ENCODE measurements around the gene FAM185A. TPM values are rescaled to one million over a fixed set of nuclear protein-coding genes. Genes with fewer than 3 reads are reported as not detected.

FAM185A gene
- total and polyA plus RNA-seq, 9 of the 15 experiments (the other 6 are each of a cell fraction or from before 2014, with no cell fraction given) = 1.7 to 17.4 (median 10.6) TPM

DNA sequence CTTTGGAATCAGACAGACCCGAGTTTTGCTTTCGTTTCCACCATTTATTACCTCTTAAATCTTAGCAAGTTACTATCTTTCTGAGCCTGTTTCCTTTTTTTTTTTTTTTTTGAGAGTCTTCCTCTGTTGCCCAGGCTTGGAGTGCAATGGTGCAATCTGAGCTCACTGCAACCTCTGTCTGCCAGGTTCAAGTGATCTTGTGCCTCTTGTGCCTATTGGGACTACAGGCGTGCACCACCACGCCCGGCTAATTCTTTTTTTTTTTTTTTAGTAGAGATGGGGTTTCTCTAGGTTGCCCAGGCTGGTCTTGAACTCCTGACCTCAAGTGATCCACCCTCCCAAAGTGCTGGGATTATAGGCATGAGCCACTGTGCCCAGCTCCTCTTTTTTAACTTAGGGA is 84.5 kb downstream of the FAM185A start:
- Histone ChIP-seq H3K9me3 (replicated peaks; ENCODE audit: control insufficient read depth, insufficient read depth, low read depth, low read length) (no peaks in the 10 kb centered on the region), H4K20me1 (replicated peaks; ENCODE audit: control insufficient read depth, insufficient read depth, low read length) (no peaks in the 10 kb centered on the region), H3K9ac (ENCODE audit: insufficient read depth in 1 of 2, low read depth in 2 of 2, low read length in 2 of 2) (no peak overlapping the region), H3K27me3 (ENCODE audit: control insufficient read depth in 2 of 2, insufficient read depth in 2 of 2, low read length in 2 of 2) (no peaks in the 10 kb centered on the region), H3K36me3 (ENCODE audit: control insufficient read depth, insufficient read depth, low read length) (peaks cover 52% of the 10 kb centered on the region), H3K4me2 (ENCODE audit: insufficient read depth, low read length) (no peak overlapping the region), H3K79me2 (ENCODE audit: control insufficient read depth, insufficient read depth, low read length) (no peaks in the 10 kb centered on the region), H3K4me1 (replicated peaks in 1 of 2; ENCODE audit: control insufficient read depth in 2 of 2, insufficient read depth in 2 of 2, low read length in 2 of 2) (no peaks in the 10 kb centered on the region), H3K9me1 (ENCODE audit: control insufficient read depth, insufficient read depth, low read length) (no peaks in the 10 kb centered on the region), H3K4me3 (no peak overlapping the region), H3K27ac (ENCODE audit: extremely low read depth, low read depth, low read length) (no peak overlapping the region), H2AFZ (ENCODE audit: low read depth, low read length) (no peak overlapping the region)
- no peak for DNase-seq (ENCODE audit: extremely low read depth in 1 of 4, low spot score in 3 of 4)
- BruUV-seq (replicated peaks) = no TSS peak
- no peak for ATAC-seq
- CTCF ChIA-PET (ENCODE audit: low intra/inter-chr PET ratio) = no interaction called here
- POLR2A ChIA-PET = no interaction called here
- no peak for FAIRE-seq
- TF ChIP-seq SMARCA5 (IDR thresholded peaks at IDR 0.05) (no peak), ZC3H4 (CRISPR knock-in tag; IDR thresholded peaks at IDR 0.05; ENCODE audit: borderline replicate concordance) (no peak), TCF3 (CRISPR knock-in tag; IDR thresholded peaks at IDR 0.05) (no peak), CAMTA2 (CRISPR knock-in tag; conservative IDR thresholded peaks at IDR 0.05) (no peak)
- 85% methylated on average over 4 of the region's 5 CpGs for WGBS (ENCODE audit: insufficient coverage, low coverage, missing lambda C conversion rate)
- in situ Hi-C loops (cut with MboI) (no loop called here), intact Hi-C loops (cut with micrococcal nuclease) (no loop called here)

DNA sequence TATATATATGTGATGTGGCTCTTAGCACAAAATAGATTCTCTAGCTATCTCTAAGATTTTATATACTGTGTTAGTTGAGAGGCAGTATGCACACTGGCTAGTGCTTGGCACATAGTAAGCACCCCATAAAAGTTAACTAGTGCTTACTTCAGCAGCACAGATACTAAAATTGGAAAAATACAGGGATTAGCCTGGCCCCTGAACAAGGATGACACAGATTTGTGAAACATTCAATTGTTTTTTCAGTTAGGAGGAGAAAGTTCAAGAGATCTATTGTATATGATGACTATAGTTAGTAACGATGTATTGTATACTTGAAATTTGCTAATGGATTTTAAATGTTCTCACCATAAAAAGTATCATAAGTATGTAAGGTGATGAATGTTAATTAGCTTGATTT is 85.7 kb downstream of the FAM185A start:
- no peak overlapping the region for H3K9ac ChIP-seq (ENCODE audit: insufficient read depth in 1 of 2, low read depth in 2 of 2, low read length in 2 of 2)
- H3K9me3 ChIP-seq (replicated peaks; ENCODE audit: control insufficient read depth, insufficient read depth, low read depth, low read length) = no peaks in the 10 kb centered on the region
- no peak for FAIRE-seq
- intact Hi-C loops (cut with micrococcal nuclease) = no loop called here
- no peaks in the 10 kb centered on the region for H3K9me1 ChIP-seq (ENCODE audit: control insufficient read depth, insufficient read depth, low read length)
- DNase-seq (ENCODE audit: extremely low read depth in 1 of 4, low spot score in 3 of 4) = no peak
- ATAC-seq = no peak
- H3K4me3 ChIP-seq = no peak overlapping the region
- no TSS peak for BruUV-seq (replicated peaks)
- in situ Hi-C loops (cut with MboI) = no loop called here
- no peak overlapping the region for H2AFZ ChIP-seq (ENCODE audit: low read depth, low read length)
- H3K27ac ChIP-seq (ENCODE audit: extremely low read depth, low read depth, low read length) = no peak overlapping the region
- CTCF ChIA-PET (ENCODE audit: low intra/inter-chr PET ratio) = no interaction called here
- no peaks in the 10 kb centered on the region for H3K27me3 ChIP-seq (ENCODE audit: control insufficient read depth in 2 of 2, insufficient read depth in 2 of 2, low read length in 2 of 2)
- peaks cover 41% of the 10 kb centered on the region for H3K36me3 ChIP-seq (ENCODE audit: control insufficient read depth, insufficient read depth, low read length)
- TF ChIP-seq ZNF239 (CRISPR knock-in tag; IDR thresholded peaks at IDR 0.05) (no peak), ZBTB8A (IDR thresholded peaks at IDR 0.05; ENCODE audit: partially characterized antibody) (no peak), YBX1 (IDR thresholded peaks at IDR 0.05) (no peak), HEY1 (CRISPR knock-in tag; IDR thresholded peaks at IDR 0.05; ENCODE audit: borderline replicate concordance) (no peak), PCBP1 (IDR thresholded peaks at IDR 0.05; ENCODE audit: low read depth, low read length, poor library complexity, severe bottlenecking) (no peak)
- H3K4me2 ChIP-seq (ENCODE audit: insufficient read depth, low read length) = no peak overlapping the region
- POLR2A ChIA-PET = interaction anchor here (2.3 kb wide), 1 partner anchor 10 kb away, joined by 6 read pairs; no protein-coding TSS in a partner anchor
- 89% methylated on average over 1 of the region's 1 CpG for WGBS (ENCODE audit: insufficient coverage, low coverage, missing lambda C conversion rate)
- H3K79me2 ChIP-seq (ENCODE audit: control insufficient read depth, insufficient read depth, low read length) = no peaks in the 10 kb centered on the region
- no peaks in the 10 kb centered on the region for H3K4me1 ChIP-seq (replicated peaks in 1 of 2; ENCODE audit: control insufficient read depth in 2 of 2, insufficient read depth in 2 of 2, low read length in 2 of 2)
- H4K20me1 ChIP-seq (replicated peaks; ENCODE audit: control insufficient read depth, insufficient read depth, low read length) = no peaks in the 10 kb centered on the region

Measured in K562 (cell line).